GM12892 (cell line): ENCODE measurements around the gene PTPRK.

Experiments
- POLR2A ChIP-seq: IDR thresholded peaks from 2 replicates; pipeline ENCODE4 v1.6.1; 2011; ENCODE audit warnings: low read depth, low read length, control low read depth
- POLR2AphosphoS5 ChIP-seq: IDR thresholded peaks from 2 replicates; pipeline ENCODE4 v1.6.1; 2011; ENCODE audit warnings: low read depth, low read length, control low read depth
- TAF1 ChIP-seq: IDR thresholded peaks from 2 replicates; pipeline ENCODE4 v1.6.1; 2011; ENCODE audit warnings: low read depth, mild to moderate bottlenecking, control low read depth, low read length, borderline replicate concordance

DNA sequence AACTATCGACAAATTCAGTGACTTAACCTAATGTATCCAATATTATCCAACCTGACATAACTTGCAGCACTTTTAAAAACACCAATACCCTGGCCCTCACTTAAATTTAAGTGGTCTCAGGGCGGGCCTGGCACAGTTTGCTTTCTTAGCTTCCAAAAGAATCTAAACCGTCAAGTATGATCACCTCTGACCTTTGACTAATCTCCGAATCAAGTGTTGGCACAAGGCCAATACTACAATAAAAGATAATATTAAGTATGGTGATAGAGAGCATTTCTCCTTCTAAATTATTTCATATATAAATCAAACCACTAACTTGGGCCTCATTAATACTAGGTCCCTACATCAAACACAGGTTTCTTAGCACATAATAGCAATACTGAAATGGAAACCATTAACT is 153.0 kb downstream of the PTPRK start:
- TF ChIP-seq POLR2A = no peak
- TF ChIP-seq POLR2AphosphoS5 = no peak
- TF ChIP-seq TAF1 = no peak
